NCI-H146 (cell line): ENCODE measurements around the gene GJA10.
"Not testable (repeated sequence)": the region's sequence is repeated elsewhere in the genome, so short reads cannot be mapped to it uniquely, and the experiment has no call there.

Source experiments
- DNase-seq: peaks from one replicate; lab custom pipeline; 2025; lab: John Stamatoyannopoulos, UW

Gene GJA10

DNA sequence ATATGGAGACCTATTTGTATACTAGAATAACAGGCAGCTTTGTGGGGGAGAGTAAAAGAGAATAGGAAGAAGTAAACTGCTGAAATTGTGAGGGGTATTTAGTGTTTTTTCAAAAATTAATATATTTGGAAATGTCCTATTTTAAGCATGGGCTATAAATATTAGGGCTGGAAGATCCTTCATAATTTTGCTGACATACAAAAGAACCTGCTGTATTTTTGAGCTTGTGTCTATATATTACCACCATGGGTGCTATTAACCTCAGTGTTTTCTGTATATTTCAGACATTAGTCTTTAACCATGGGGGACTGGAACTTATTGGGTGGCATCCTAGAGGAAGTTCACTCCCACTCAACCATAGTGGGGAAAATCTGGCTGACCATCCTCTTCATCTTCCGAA lies at the start of gene GJA10:
GJA10 (plus strand) TSS at position 301 of the 400 bp plus-strand sequence; CDS start at position 301, 0 bp downstream.
- DNase-seq, result no peak

DNA sequence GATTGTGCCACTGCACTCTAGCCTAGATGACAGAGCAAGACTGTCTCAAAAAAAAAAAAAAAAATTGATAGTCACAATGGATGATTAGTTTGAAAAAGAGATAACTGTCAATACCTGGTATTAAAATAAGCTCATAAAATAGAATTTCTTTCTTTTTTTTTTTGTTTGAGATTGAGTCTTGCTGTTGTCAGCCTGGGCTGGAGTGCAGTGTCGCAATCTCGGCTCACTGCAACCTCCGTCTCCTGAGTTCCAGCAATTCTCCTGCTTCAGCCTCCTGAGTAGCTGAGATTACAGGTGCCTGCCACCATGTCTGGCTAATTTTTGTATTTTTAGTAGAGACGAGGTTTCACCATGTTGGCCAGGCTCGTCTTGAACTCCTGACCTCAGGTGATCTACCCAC lies 46.8 kb upstream of the GJA10 start:
- DNase-seq, result not testable (repeated sequence)

DNA sequence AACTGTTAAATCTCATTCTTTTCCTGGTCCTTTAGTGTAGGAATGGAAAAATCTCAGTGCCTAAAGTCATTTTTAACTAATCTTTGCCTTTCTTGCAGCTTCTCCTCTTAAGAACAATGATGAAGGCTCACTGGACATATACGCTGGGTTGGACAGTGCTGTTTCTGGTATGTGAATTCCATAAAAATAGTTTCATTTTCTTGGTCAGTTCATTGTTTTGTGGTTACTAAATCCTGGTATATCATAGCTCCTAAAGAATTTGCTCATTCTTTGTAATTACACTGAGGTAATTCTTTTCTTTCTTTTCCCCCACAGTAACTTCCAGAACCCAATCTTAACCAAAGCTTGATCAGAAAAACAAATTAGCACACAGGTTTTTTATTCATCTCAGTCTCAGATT lies 41.2 kb upstream of the GJA10 start:
- no peak for DNase-seq

DNA sequence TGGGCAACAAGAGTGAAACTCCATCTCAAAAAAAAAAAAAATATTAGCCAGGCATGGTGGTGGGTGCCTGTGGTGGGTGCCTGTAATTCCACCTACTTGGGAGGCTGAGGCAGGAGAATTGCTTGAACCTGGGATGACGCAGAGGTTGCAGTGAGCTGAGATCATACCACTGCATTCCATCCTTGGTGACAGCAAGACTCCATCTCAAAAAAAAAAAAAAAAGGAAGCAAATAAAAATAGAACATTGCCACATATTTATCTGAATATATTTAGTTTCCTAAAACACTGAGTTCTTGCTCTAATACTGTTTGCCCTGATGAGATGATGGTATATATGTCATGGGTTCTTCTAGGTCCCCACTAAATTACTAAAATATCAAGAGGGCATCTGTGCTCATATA lies 36.2 kb upstream of the GJA10 start:
- DNase-seq, result no peak

DNA sequence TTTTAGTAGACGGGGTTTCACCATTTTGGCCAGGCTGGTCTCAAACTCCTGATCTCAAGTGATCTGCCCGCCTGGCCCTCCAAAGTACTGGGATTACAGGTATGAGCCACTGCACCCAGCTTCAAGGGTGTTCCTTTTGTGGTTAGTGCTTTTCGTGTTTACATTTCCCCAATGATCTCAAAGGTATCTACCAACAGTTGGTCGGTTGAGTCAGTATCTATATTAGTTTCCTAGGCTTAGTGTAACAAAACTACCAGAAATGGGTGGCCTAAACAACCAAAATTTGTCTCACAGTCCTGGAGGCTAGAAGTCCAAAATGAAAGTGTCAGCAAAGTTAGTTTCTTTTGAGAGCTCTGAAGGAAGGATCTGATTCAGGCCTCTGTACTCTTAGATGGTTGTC lies 34.5 kb upstream of the GJA10 start:
- no peak for DNase-seq

DNA sequence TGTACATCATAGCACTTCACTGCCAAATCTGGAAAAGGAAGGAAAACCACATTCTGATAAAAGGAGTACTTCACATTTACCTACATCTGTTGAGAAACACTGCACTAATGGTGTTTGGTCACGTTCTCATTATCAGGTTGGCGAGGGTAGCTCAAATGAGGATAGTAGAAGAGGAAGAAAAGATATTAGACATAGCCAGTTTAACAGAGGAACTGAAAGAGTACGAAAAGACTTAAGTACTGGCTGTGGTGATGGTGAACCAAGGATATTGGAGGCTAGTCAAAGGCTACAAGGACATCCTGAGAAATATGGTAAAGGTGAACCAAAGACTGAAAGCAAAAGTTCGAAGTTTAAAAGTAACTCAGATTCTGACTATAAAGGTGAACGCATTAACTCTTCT lies 32.0 kb upstream of the GJA10 start:
- DNase-seq, result no peak

DNA sequence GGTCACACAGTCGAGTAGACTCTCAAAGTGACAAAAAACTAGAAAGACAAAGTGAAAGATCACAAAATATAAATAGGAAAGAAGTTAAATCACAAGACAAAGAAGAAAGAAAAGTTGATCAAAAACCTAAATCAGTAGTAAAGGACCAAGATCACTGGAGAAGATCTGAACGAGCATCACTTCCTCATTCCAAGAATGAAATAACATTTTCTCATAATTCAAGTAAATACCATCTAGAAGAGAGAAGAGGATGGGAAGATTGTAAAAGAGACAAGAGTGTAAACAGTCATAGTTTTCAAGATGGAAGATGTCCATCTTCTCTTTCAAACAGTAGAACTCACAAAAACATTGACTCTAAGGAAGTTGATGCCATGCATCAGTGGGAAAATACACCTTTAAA lies 31.6 kb upstream of the GJA10 start:
- no peak for DNase-seq

DNA sequence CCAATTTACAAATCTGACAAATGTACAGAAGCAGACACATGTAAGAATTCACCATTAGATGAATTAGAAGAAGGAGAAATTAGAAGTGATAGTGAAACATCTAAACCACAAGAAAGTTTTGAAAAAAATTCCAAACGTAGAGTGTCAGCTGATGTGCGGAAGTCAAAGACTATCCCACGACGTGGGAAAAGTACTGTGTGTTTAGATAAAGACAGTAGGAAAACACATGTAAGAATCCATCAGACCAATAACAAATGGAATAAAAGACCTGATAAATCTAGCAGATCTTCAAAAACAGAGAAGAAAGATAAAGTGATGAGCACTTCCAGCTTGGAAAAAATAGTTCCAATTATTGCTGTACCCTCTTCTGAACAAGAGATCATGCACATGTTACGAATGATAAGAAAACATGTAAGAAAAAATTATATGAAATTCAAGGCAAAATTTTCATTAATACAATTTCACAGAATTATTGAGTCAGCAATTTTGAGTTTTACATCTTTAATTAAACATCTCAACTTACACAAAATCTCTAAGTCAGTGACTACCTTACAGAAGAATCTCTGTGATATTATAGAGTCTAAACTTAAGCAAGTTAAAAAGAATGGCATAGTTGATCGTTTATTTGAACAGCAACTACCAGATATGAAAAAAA lies 28.1 kb upstream of the GJA10 start:
- DNase-seq, result no peak

DNA sequence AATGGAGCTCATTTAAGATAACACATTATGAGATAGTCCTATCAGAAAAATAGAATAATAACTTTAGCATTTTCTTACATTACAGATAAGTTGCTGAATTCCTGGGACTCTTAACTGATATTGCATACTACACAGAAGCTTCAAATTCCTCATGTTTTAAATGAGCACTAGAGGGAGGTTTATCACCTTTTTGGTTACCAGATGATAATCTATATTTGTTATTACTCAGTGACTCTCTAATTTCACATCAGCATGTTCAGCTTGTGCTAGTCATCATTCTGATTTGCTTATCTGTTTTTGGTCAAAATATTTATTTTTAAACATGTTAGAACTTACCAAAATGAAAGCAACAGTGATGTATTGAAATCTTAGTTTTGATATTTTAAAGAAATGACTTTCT lies 20.5 kb upstream of the GJA10 start:
- no peak for DNase-seq

DNA sequence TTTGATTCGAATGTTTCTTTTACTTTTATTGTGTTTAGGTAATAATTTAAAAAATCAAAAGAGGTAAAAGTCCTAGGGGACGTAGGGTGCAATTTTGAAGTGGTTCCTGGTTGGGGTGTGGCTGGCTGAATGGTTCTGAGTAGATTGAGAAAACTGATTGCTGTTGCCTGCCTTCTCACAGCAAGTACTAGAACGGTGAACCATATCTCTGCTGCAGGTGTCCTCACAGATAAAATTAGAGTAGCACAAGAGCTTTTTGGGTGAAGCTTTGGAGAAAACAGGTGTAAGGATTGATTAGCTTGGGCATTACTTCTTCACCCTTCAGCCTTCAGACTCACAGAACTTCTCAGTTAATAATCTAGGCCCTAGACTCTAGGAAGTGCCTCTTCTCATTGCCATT lies 19.8 kb upstream of the GJA10 start:
- DNase-seq, result no peak

DNA sequence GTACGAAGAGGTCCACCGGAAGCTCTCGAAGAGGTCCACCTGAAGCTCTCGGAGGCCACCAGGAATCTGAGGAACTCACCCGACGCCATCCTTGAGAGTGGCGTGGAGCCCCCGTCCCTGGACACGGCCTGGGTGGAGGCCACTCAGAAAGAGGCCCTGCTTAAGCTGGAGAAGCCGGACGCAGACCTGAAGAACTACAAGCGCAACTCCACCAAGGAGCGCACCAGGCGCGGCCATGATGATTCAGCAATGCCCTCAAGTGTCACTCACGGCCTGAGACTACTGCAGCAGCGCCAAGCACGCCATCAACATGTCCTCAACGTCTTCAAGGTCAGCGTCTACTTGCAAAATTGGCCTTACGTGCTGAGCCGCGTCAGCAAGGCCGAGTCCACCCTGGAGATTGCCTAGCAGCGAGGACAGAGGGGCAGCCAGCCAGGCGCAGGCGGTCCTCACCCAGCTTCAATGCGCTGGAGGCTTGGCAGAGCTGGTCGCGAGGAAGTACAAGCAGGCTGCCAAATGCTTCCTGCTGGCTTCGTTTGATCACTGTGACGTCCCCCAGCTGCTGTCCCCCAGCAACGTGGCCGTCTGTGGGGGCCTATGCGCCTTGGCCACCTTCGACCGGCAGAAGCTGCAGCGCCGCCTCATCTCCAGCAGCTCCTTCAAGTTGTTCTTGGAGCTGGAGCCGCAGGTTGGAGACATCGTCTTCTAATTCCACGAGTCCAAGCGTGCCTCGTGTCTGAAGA lies 7.7 kb upstream of the GJA10 start:
- no peak for DNase-seq

DNA sequence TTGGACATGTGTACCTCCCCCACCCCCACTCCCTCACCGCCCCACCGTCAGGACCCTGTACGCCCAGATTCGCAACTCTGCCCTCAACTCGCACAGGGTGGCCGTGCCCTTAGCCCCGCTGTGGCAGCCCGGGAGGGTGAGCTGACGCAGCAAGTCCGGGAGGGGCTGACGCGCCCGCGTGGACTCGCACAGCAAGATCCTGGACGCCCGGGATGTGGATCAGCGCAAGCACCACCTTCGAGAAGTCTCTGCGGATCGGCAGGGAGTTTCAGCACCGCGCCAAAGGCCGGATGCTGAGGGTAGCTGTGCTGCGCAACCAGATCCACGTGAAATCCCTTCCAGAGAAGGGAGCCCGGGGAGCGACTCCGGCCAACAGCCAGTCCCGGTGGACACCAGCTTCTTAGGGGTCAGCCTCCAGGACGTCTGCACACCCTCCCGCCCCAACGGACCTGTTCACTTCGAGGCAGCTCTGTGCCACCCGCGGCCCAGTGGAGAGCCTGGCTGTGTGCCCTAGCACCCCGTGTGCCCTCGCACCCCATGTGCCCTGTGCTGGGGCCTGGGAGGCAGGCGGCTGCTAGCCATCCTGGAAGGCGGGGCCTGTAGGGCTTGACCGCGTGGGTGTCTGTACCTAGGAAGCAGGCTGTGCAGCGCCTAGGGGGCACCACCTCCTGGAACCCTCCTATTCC lies 6.7 kb upstream of the GJA10 start:
- no peak for DNase-seq

DNA sequence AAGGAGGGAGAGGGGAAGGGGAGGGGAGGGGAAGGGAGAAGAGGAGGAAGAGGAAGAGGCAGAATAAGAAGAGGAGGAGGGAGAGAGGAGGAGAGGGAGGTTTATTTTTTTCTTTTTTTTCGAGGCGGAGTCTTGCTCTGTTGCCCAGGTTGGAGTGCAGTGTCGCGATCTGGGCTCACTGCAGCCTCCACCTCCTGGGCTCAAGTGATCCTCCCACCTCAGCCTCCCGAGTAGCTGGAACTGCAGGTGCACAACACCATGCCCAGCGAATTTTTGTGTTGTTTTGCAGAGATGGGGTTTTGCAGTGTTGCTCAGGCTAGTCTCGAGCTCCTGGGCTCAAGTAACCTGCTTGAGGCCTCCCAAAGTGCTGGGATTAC lies 6.1 kb upstream of the GJA10 start:
- DNase-seq, result no peak

DNA sequence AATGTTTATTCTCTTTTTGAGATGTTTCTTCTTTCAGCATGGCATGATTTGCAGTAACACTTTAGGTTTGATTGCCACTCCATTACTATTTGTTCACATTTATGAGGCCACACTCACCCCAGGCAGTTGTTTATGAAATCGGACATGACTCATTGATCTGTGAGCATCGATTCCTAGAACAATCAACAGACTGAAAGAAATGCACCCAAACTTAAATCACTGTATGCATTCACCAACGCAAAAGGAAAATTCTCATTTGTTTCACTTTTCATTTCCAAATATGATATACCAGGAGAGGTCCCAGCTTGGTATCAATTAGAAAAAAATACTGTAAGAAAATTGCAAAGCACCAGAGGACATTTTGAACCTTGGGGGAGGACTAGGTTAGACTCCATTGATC lies 5.4 kb upstream of the GJA10 start:
- no peak for DNase-seq

DNA sequence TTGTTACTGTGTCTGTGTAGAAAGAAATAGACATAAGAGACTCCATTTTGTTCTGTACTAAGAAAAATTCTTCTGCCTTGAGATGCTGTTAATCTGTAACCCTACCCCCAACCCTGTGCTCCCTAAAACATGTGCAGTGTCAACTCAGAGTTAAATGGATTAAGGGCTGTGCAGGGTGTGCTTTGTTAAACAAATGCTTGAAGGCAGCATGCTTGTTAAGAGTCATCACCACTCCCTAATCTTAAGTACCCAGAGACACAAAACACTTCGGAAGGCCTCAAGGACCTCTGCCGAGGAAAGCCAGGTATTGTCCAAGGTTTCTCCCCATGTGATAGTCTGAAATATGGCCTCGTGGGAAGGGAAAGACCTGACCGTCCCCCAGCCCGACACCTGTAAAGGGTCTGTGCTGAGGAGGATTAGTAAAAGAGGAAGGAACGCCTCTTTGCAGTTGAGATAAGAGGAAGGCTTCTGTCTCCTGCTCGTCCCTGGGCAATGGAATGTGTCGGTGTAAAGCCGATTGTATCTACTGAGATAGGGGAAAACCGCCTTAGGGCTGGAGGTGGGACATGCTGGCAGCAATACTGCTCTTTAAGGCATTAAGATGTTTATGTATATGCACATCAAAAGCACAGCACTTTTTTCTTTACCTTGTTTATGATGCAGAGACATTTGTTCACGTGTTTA lies 3.3 kb upstream of the GJA10 start:
- not testable (repeated sequence) for DNase-seq

DNA sequence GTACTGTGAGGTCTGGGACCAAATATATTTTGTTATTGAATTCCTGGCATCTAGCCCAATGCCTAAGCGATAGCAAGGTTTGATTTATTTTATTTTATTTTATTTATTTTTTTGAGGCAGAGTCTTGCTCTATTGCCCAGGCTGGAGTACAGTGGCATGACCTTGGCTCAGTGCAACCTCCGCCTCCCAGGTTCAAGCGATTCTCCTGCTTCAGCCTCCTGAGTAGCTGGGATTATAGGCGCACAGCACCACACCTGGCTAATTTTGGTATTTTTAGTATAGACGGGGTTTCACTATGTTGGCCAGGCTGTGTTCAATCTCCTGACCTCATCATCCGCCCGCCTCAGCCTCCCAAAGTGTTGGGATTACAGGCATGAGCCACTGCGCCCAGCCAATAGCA lies 1.7 kb upstream of the GJA10 start:
- not testable (repeated sequence) for DNase-seq

DNA sequence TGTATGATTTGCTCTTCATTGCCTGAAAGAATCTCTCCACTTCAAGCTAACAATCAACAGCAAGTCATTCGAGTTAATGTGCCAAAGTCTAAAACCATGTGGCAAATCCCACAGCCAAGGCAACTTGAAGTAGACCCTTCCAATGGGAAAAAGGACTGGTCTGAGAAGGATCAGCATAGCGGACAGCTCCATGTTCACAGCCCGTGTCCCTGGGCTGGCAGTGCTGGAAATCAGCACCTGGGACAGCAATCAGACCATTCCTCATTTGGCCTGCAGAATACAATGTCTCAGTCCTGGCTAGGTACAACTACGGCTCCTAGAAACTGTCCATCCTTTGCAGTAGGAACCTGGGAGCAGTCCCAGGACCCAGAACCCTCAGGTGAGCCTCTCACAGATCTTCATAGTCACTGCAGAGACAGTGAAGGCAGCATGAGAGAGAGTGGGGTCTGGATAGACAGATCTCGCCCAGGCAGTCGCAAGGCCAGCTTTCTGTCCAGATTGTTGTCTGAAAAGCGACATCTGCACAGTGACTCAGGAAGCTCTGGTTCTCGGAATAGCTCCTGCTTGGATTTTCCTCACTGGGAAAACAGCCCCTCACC lies 1.1 kb downstream of the GJA10 start:
- DNase-seq, result no peak

DNA sequence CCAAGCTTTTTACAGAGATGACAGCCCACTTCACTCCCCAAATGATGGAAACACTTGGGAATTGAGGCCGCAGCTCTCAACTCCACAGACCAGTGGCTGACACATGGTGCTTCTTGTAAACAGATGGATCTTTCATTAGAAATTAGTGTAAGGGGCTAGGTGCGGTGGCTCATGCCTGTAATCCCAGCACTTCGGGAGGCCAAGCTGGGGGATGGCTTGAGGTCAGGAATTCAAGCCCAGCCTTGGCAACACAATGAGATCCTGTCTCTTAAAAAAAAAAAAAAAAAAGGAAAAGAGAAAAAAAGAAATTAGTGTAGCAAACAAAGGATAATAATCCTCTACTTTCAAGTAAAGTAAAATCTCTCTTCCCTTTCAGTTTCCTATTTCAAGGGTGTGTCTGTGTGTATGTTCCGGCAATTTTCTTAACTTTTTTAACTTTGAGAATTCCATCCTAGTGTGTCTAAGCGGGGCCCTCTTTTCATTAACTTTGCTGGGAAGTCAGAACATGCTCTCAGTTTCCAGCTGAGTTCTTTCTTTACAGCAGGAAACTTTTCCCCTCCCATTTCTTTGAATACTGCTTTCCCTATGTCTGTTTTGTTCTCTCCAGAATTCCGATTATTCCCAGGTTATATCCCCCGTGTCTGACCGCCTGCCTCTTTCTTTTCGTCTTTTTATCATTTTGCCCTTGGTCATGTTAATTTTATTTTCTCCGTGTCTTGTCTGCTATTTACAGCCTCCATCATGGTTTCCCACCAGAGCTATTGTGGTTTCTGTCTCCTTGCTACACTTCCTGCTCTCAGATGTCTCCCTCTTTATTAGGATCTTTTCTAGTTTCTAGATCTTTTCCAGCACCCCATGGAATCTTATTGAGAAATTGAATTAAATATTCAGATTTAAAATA lies 16.0 kb downstream of the GJA10 start:
- not testable (repeated sequence) for DNase-seq

DNA sequence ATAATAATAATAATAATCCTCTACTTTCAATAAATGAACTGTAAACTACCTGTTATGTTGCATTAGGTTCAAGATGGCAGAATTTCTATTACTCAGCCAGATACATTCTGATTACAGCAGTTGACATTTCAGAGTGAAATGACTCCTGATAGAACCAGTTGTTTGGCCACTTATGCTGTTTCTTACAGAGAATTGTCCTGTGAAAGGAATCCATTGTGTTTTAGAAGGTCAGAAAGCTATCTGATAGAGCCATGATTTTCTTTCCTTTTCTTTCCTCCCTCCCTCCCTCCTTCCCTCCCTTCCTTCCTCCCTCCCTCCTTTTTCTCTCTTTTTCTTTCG lies 16.6 kb downstream of the GJA10 start:
- DNase-seq, result no peak

DNA sequence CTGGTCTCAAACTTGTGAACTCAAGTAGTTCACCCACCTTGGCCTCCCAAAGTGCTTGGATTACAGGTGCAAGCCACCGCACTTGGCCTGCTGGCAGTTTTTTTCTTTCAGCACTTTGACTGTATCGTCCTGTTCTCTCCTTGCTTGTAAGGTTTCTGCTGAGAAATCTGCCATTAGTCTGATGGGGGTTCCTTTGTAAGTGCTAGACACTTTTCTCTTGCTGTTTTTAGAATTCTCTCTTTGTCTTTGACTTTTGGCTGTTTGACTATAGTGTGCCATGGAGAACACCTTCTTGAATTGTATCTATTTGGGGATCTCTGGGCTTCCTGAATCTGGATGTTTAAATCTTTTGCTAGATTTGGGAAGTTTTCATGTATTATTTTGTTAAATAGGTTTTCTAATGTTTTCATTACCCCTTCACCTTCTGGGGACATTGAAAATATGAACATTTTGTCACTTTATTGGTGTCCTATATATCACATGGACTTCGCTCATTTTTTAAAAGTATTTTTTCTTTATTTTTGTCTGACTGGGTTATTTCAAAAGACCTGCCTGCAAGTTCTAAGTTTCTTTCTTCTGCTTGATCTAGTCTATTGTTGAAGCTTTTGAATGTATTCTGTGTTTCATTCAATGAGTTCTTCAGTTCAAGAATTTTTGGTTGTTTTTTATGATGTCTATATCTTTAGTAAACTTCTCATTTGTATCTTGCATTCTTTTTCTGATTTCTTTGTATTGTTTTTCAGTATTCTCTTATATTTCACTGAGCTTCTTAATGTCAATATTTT lies 22.1 kb downstream of the GJA10 start:
- no peak for DNase-seq

DNA sequence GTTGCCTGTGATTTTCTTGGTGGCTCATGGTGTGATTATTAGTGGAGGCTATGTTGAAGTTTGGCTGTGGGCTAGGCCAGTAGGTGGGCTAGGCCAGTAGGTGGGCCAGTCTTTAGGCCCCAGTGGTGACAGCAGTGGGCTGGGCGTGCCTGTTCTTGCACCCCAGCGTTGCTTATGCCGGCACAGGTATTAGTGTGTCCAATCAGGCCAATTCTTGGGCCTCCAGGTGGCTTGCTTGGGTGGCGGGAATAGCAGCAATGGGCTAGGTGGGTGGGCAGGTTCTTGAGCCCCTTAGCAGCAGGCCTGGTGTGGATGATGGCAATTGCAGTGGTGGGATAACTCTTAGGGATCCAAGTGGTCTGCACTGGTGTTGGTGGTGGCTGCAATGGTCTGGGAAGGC lies 22.9 kb downstream of the GJA10 start:
- DNase-seq, result no peak
